CD4-positive, alpha-beta T cell treated with Interleukin-1 beta for 1 hour (primary cell): ENCODE measurements around the gene WDR64.
"Not testable (repeated sequence)": the region's sequence is repeated elsewhere in the genome, so short reads cannot be mapped to it uniquely, and the experiment has no call there.

Experiments
- DNase-seq, 2 donors: peaks; one replicate each; pipeline ENCODE4 v3.0.0-alpha.2; 2020 to 2022

Gene WDR64

GRCh38 chr1:241703739-241704138, 51.7 kb downstream of the WDR64 start:
- DNase-seq, result not testable (repeated sequence)

- no peak for DNase-seq
Observed at GRCh38 chr1:241706257-241706656, 54.2 kb downstream of the WDR64 start.

GRCh38 chr1:241706967-241707366, 54.9 kb downstream of the WDR64 start:
- peak; percentile 30 to 36 for DNase-seq

GRCh38 chr1:241707442-241707841, 55.4 kb downstream of the WDR64 start:
- DNase-seq, result no peak

GRCh38 chr1:241711326-241711725, 59.2 kb downstream of the WDR64 start:
- DNase-seq, result no peak

- no peak for DNase-seq
Observed at GRCh38 chr1:241713316-241713715, 61.2 kb downstream of the WDR64 start.

GRCh38 chr1:241714321-241715218, 62.5 kb downstream of the WDR64 start:
- DNase-seq, result no peak

GRCh38 chr1:241715435-241715834, 63.4 kb downstream of the WDR64 start:
- no peak for DNase-seq

- DNase-seq, result no peak
Observed at GRCh38 chr1:241715956-241716355, 63.9 kb downstream of the WDR64 start.

GRCh38 chr1:241716915-241717656, 65.0 kb downstream of the WDR64 start:
- DNase-seq, result no peak

GRCh38 chr1:241717975-241718374, 65.9 kb downstream of the WDR64 start:
- DNase-seq, result no peak

GRCh38 chr1:241721011-241721410, 68.9 kb downstream of the WDR64 start:
- no peak for DNase-seq

GRCh38 chr1:241722947-241723346, 70.9 kb downstream of the WDR64 start:
- DNase-seq, result no peak

GRCh38 chr1:241724741-241725356, 72.8 kb downstream of the WDR64 start:
- DNase-seq, result no peak

- no peak for DNase-seq
Observed at GRCh38 chr1:241730031-241730430, 78.0 kb downstream of the WDR64 start.

GRCh38 chr1:241733899-241734298, 81.8 kb downstream of the WDR64 start:
- no peak for DNase-seq

- no peak for DNase-seq
Observed at GRCh38 chr1:241734533-241734932, 82.5 kb downstream of the WDR64 start.

- not testable (repeated sequence) for DNase-seq
Observed at GRCh38 chr1:241735493-241735926, 83.4 kb downstream of the WDR64 start.

GRCh38 chr1:241736387-241736786, 84.3 kb downstream of the WDR64 start:
- no peak for DNase-seq

GRCh38 chr1:241738284-241739078, 86.4 kb downstream of the WDR64 start:
- DNase-seq, result no peak

- no peak for DNase-seq
Observed at GRCh38 chr1:241742084-241742483, 90.0 kb downstream of the WDR64 start.

- no peak for DNase-seq
Observed at GRCh38 chr1:241744591-241744990, 92.5 kb downstream of the WDR64 start.

- DNase-seq, result no peak
Observed at GRCh38 chr1:241747992-241748391, 95.9 kb downstream of the WDR64 start.
